Fibroblast of the conjunctiva (primary cell): ENCODE results near the gene HADH.
"Not testable (repeated sequence)": the region's sequence is repeated elsewhere in the genome, so short reads cannot be mapped to it uniquely, and the experiment has no call there.

ENCODE experiments used
- DNase-seq: peaks from one replicate; pipeline ENCODE4 v3.0.0-alpha.2; 2010; ENCODE audit warnings: low read depth

The HADH gene

DNA sequence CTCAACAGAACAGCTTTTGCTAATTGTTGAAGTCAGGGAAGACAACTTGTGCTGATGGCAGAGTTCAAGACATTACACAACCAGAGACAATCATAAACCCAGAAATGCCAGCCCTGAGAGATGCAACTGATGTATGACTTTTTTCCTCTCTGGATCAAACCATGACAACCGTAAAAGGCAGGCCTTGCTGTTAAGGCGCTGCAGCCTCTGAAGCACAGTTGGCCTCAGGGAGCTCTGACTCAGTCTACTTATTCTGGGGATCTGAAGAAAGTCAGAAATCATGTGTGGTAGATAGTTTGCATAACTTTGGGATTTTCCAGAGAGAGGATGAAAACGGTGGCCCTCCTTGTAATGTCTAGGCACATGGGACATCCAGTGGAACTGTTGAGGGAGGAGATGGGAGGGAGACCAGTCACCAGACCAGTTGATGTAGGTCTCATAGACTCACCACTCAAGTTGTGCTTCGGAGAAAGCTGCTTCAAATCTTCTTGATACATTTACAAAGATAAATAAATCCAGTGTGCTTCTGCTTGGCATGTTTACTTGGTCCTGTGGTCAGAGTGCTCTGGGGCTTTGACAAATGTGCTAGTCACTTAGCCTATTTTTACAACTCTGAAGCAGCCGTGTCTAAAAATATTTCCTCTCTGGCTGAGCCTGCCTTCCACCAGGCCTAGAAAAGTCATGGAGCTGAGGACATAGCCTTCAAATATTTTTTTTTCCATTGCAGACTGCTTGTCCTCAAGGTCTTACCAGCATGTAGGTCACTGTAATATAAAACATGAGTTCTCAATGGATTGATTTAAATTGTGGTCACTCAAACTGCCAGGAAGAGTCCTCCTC, 7.5 kb downstream of the HADH start:
- DNase-seq = no peak

DNA sequence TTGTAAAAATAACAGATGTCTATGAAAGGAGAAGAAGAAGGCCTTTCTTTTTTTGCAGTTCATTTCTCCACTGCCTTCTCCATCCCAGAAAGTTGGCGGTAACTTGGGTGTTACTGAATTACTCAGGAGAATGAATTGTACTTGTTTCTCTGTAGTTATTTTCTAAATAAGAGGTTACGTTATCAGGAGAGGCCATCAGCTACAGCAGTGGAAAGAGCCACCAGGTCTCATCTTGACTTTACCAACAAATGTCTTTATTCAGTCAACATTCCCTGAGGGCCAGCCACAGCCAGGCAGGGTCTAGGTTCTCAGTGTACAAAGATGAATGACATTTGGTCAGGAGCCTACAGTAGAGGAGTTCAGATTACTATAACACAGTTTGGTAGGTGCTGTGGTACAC, 8.1 kb downstream of the HADH start:
- no peak for DNase-seq

DNA sequence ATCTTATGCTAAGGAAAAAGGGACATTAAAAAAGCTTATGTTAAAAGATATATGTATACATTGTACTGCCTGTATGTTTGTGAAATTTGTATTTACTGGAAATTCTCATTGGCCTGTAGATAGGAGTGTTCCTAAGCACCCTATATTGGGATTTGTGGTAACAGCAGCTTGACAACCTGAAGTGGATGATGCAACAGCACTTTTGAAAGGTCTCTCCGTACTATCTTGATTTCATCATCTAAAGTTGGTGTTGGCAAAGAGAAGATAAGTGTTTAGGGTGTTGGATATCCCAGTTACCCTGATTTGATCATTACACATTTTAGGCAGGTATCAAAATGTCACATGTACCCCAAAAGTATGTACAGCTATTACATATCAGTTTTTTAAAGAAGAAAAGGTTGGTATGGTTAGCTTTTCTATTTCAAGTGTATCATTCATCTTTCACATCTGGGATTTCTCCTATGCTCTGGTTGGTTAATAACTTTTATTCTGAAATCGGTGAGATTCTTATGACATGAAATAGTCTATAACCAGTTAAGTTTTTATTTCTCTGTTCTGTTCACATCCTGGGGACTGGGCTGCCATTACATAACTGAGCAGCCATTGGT, 10.3 kb downstream of the HADH start:
- no peak for DNase-seq

DNA sequence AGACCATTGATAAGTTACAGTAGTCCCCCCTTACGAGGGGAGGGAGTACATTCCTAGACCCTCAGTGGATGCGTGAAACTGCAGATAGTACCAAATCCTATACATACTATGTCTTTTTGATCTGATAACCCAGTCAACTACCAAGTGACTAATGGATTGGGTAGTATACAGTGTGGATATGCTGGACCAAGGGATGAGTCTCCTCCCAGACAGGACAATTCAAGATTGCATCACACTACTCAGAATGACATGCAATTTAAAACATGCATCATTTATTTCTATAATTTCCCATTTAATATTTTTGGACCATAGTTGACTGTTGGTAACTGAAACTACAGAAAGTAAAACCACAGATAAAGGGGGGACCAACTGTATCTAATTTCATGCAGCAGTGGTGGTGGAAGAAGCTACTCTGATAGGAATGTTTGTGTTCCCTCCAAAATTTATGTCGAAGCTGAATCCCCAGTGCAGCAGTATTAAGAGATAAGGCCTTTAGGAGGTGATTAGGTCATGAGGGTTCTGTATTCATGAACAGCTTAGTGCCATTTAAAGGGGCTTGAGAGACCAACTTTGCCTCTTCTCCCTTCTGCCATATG, 11.9 kb downstream of the HADH start:
- DNase-seq = no peak

- no peak for DNase-seq
These were observed 14.4 kb downstream of the HADH start for GRCh38 chr4:108003982-108004515.

- no peak for DNase-seq
These were observed 15.0 kb downstream of the HADH start for GRCh38 chr4:108004646-108005045.

DNA sequence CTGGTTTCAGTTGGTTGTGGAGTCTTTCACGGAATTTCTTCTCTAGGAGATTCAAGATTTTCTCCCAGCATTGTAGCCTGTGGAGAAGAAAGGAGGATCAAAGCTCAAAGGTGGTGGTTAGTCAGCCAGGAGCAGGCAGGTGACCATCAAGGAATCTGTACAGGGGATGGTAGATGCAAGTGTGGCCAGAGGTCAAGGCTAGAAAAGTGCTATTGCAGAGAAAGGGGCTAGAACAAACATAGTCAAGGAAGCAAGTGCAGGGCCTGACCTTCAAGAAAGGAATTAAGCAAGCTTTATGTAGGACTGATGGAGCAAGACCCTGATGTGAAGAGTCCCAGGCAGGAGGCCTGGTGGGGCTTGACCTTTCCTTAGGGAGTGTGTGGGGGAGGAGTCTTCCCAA, 16.1 kb downstream of the HADH start:
- no peak for DNase-seq

DNA sequence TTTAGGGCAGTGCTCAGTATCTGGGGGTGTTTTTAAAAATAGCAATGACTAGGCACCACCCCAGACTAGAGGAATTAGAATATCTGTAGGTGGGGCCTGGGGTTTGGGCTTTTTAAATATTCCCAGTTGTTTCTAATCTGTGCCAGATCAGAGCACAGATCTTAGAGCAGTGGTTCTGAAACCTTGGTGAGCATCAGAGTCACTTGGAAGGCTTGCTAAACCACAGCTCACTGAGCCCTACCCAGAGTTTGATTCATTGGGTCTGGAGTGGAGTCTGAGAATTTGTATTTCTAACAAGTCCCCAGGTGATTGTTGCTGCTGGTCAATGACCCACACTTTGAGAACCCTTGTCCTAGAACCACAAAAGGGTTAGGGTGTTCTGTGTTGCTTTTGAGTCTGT, 16.7 kb downstream of the HADH start:
- no peak for DNase-seq

DNA sequence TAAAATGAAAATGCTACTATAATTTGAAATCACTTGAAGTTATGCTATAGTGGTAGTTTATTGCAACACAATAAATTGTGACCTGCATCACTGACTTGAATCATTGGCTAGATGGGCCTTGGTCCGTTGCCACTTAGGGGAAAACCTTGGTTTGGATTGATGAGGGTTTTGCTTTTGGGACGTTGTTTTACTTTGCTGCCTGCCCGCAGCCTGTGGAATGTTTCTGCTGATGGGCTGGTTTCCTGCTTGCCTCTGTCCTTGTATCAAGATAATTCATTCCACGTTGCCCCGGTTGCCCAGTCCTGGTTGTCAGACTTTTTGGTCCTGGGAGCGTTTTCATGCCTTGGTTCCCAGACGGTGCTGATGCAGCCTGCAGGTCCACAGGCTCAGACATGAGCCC, 18.3 kb downstream of the HADH start:
- DNase-seq = no peak

GRCh38 chr4:108008721-108009120, 19.0 kb downstream of the HADH start:
- no peak for DNase-seq

DNA sequence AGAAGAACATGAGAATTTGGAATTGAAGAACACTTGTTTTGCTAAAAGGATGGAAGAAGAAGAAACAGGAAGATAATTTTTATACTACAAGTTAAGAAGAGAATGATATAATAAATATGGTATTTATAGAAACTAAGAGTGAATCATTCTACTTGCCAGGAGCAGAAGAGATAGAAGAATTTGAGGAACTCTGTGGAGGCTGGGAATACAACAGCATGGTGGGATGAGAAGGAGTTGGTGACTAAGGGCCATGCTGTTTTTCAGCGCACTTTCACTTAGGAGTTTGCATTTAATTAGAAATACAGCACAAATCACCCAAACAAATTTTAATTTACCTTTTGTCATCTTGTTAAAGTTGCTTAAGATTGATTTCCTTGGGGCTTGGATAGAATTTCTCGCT, 20.5 kb downstream of the HADH start:
- no peak for DNase-seq

GRCh38 chr4:108012382-108012781, 22.7 kb downstream of the HADH start:
- DNase-seq = not testable (repeated sequence)

DNA sequence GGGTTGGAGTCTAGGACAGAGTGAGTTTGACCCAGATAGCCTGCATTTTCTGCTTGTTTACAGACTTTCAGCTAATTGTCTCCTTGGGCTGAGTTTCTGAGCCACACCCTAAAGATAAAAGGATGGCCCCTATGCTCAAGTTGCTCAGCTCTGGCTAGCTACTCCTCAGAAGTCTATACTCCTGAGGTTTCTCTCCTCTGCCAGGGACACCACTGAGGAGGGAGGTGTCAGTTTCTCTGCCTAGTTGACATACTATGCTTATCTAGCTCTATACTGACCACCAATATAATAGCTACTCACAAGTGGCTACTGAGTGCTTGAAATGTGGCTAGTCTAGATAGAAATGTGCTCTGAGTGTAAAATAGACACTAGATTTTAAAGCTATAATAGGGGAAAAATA, 23.6 kb downstream of the HADH start:
- DNase-seq = no peak

DNA sequence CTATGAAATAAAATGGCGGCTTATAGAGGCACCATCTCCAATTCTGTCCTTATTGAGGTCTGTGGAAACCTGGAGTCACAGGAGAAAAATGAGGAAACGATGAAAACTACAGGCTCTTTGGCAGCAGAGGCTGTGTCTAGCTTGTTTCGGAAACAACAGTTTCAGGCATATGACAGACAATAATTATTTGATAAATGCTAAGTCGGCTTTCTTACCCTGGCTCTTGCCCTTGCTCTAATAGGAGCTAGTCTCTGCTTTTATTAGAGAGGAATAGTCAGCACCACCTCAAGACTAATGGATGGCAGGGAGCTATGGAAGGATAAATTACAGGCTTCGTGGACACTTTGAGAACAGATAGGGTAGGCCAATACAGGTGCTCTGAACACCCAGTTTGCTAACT, 24.3 kb downstream of the HADH start:
- DNase-seq = no peak

DNA sequence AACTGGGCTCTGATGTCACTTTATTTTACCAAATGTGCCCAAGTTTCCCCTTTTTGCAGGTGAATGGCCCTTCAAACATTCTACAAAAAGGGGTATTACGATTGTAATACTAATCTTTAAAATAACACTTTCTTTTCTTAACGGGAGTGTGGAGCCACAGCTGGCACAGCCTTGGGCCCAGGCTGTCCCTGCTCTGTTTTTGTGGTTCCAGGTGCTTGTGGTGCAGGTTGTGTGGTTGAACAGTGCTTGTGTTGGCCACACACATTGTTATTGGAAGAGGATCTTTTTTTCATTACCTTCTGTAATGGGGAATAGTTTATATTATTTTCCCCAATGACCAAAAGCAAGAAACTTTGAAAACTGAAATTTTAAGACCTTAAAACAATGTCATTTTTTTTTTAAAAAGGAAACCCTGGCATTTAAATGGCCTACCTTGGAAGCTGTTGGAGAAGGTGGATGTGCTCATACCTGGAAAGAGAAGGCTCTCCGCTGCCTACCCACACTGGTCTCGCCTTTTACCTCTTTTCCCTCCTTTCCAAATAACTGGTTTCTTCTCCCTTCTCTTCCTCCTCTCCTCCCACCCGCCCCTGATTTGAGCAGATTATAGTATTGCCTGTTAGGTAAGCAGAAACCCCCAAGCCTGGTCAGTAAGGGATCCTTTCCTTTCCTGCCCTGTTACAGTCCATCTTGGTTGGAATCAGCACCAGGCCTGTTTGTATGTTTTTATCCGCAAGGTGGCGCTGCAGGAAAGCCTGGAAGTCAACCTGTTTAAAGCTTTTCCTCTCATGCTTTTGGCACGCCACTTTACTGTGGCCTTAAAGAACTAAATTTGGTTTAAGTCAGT, 28.6 kb downstream of the HADH start:
- peak; percentile 64 for DNase-seq

- DNase-seq = no peak
These were observed 29.1 kb downstream of the HADH start for GRCh38 chr4:108018884-108019187.

GRCh38 chr4:108024085-108024877, 34.6 kb downstream of the HADH start:
- DNase-seq = no peak

DNA sequence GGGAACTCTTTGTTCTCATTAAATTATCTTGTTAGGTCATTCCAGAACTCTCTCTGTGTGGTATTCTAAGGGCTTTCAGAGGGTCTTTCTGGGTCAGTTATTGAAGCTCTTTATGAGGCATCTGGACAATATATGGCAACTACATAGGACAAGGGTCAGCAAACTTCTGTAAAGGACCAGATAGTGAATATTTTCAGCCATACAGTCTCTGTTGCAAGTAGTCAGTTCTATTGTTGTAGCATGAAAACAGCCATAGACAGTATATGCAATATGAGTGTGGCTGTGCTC, 35.1 kb downstream of the HADH start:
- no peak for DNase-seq

DNA sequence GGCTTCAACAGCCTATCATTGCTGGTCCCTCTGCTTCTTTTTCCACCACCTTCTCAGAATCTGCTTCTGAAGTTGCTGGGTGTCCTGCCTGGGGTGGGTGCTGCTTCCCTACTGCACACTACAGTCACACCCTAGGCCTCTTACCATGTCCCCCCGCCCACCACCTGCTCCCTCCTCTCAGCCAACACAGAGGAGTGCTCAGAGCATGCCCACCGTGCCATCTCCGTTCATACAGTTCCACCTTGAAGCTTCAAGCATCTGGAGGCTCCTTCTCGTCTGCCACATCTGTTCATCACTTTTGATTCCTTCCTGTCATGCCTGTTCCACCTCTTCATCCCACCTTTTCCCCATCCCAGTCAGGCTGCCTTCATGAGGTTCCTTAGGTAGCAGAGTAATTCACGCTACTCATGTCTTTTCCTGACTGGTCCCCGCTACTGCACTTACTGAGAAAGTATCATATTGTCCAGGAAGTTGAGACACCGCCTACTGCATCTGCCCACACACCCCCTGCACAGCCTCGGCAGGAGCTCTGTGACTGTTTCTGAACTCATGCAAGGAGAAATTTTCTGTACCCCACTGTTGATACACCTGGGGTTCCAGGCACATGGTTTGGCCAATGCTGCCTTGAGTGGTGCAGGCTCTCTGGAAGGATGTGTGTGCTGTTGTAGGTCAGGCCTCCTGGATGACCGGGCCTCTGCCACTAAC, 39.5 kb downstream of the HADH start:
- DNase-seq = no peak

DNA sequence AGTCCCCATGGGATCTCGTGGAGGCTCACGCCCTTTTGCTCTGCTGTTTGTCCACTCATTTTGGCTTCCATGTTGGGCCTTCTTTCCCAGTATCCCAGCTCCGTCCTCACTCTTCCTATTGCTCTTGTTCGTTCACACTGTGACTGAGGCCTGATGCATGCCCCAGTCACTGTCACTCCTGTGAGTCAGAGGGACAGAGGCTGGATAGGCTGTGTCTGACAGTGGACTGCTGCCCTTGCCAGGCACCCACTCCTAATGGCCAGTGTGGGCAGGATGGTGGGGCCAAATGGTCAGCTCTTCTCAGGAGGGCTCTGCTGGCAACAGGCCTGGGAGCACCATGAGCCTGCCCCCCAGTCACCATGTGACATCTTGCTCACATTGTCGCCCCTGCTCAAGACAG, 40.0 kb downstream of the HADH start:
- DNase-seq = no peak

GRCh38 chr4:108030332-108030731, 40.6 kb downstream of the HADH start:
- DNase-seq = peak; percentile 53
